ENCODE measurements around the gene DGCR8. TPM values are rescaled to one million over a fixed set of nuclear protein-coding genes. Genes with fewer than 3 reads are reported as not detected.

The DGCR8 gene
- total RNA-seq, 1 donor from 2014 or later, result 81.0 TPM

GRCh38 chr22:20056161-20056560 lies 23.9 kb upstream of the DGCR8 start:
- intact Hi-C loops (cut with micrococcal nuclease), result no loop called here
- Mint-ChIP-seq H3K27me3 (ENCODE audit: insufficient read depth) (no peaks in the 10 kb centered on the region), H3K4me1 (ENCODE audit: low read depth) (peaks cover 12% of the 10 kb centered on the region)

GRCh38 chr22:20056696-20057386 lies 23.2 kb upstream of the DGCR8 start:
- no peaks in the 10 kb centered on the region for H3K9me3 Mint-ChIP-seq
- peaks cover 12% of the 10 kb centered on the region for H3K4me1 Mint-ChIP-seq (ENCODE audit: low read depth)
- H3K27ac Mint-ChIP-seq, result no peak overlapping the region
- intact Hi-C loops (cut with micrococcal nuclease), result no loop called here
- no peaks in the 10 kb centered on the region for H3K27me3 Mint-ChIP-seq (ENCODE audit: insufficient read depth)
- no peak overlapping the region for H3K4me3 Mint-ChIP-seq
- H3K36me3 Mint-ChIP-seq (ENCODE audit: low read depth), result peaks cover 17% of the 10 kb centered on the region
- no peak for DNase-seq (ENCODE audit: low spot score)

More at GRCh38 chr22:20056161-20056560, 23.9 kb upstream of the DGCR8 start:
- no peaks in the 10 kb centered on the region for H3K9me3 Mint-ChIP-seq
- DNase-seq (ENCODE audit: low spot score), result no peak
- no peak overlapping the region for H3K4me3 Mint-ChIP-seq
- H3K36me3 Mint-ChIP-seq (ENCODE audit: low read depth), result peaks cover 17% of the 10 kb centered on the region
- no peak overlapping the region for H3K27ac Mint-ChIP-seq

- no peaks in the 10 kb centered on the region for H3K9me3 Mint-ChIP-seq
- H3K4me1 Mint-ChIP-seq (ENCODE audit: low read depth), result peaks cover 12% of the 10 kb centered on the region
- DNase-seq (ENCODE audit: low spot score), result no peak
- intact Hi-C loops (cut with micrococcal nuclease), result no loop called here
- no peak overlapping the region for H3K27ac Mint-ChIP-seq
- no peak overlapping the region for H3K4me3 Mint-ChIP-seq
- H3K36me3 Mint-ChIP-seq (ENCODE audit: low read depth), result peaks cover 14% of the 10 kb centered on the region
- H3K27me3 Mint-ChIP-seq (ENCODE audit: insufficient read depth), result no peaks in the 10 kb centered on the region
These were observed 22.3 kb upstream of the DGCR8 start for GRCh38 chr22:20057596-20058268.

GRCh38 chr22:20058989-20059770 lies 20.9 kb upstream of the DGCR8 start:
- Mint-ChIP-seq H3K27me3 (ENCODE audit: insufficient read depth) (no peaks in the 10 kb centered on the region), H3K27ac (no peak overlapping the region), H3K4me3 (no peak overlapping the region), H3K36me3 (ENCODE audit: low read depth) (peaks cover 15% of the 10 kb centered on the region), H3K9me3 (no peaks in the 10 kb centered on the region), H3K4me1 (ENCODE audit: low read depth) (peaks cover 12% of the 10 kb centered on the region)
- DNase-seq (ENCODE audit: low spot score), result no peak
- intact Hi-C loops (cut with micrococcal nuclease), result no loop called here

- H3K27me3 Mint-ChIP-seq (ENCODE audit: insufficient read depth), result no peaks in the 10 kb centered on the region
- H3K9me3 Mint-ChIP-seq, result no peaks in the 10 kb centered on the region
- peaks cover 12% of the 10 kb centered on the region for H3K4me1 Mint-ChIP-seq (ENCODE audit: low read depth)
- H3K4me3 Mint-ChIP-seq, result no peak overlapping the region
- H3K27ac Mint-ChIP-seq, result no peak overlapping the region
- intact Hi-C loops (cut with micrococcal nuclease), result no loop called here
- no peak for DNase-seq (ENCODE audit: low spot score)
- peaks cover 11% of the 10 kb centered on the region for H3K36me3 Mint-ChIP-seq (ENCODE audit: low read depth)
These were observed 19.2 kb upstream of the DGCR8 start for GRCh38 chr22:20060700-20061480.

GRCh38 chr22:20061481-20061861 lies 18.6 kb upstream of the DGCR8 start:
- H3K27me3 Mint-ChIP-seq (ENCODE audit: insufficient read depth), result no peaks in the 10 kb centered on the region
- H3K36me3 Mint-ChIP-seq (ENCODE audit: low read depth), result peaks cover 11% of the 10 kb centered on the region
- peaks cover 12% of the 10 kb centered on the region for H3K4me1 Mint-ChIP-seq (ENCODE audit: low read depth)
- no peak overlapping the region for H3K4me3 Mint-ChIP-seq
- no peak for DNase-seq (ENCODE audit: low spot score)
- intact Hi-C loops (cut with micrococcal nuclease), result no loop called here
- no peaks in the 10 kb centered on the region for H3K9me3 Mint-ChIP-seq
- no peak overlapping the region for H3K27ac Mint-ChIP-seq

GRCh38 chr22:20062043-20062765 lies 17.8 kb upstream of the DGCR8 start:
- Mint-ChIP-seq H3K9me3 (no peaks in the 10 kb centered on the region), H3K36me3 (ENCODE audit: low read depth) (peaks cover 11% of the 10 kb centered on the region), H3K27me3 (ENCODE audit: insufficient read depth) (no peaks in the 10 kb centered on the region), H3K4me3 (no peak overlapping the region), H3K27ac (no peak overlapping the region), H3K4me1 (ENCODE audit: low read depth) (peaks cover 12% of the 10 kb centered on the region)
- DNase-seq (ENCODE audit: low spot score), result no peak
- intact Hi-C loops (cut with micrococcal nuclease), result no loop called here

GRCh38 chr22:20062766-20063083 lies 17.3 kb upstream of the DGCR8 start:
- no peaks in the 10 kb centered on the region for H3K9me3 Mint-ChIP-seq
- intact Hi-C loops (cut with micrococcal nuclease), result no loop called here
- peaks cover 12% of the 10 kb centered on the region for H3K4me1 Mint-ChIP-seq (ENCODE audit: low read depth)
- H3K4me3 Mint-ChIP-seq, result no peak overlapping the region
- peaks cover 11% of the 10 kb centered on the region for H3K36me3 Mint-ChIP-seq (ENCODE audit: low read depth)
- H3K27me3 Mint-ChIP-seq (ENCODE audit: insufficient read depth), result no peaks in the 10 kb centered on the region
- H3K27ac Mint-ChIP-seq, result no peak overlapping the region
- no peak for DNase-seq (ENCODE audit: low spot score)

GRCh38 chr22:20063271-20064139 lies 16.5 kb upstream of the DGCR8 start:
- H3K4me1 Mint-ChIP-seq (ENCODE audit: low read depth), result peaks cover 12% of the 10 kb centered on the region
- H3K9me3 Mint-ChIP-seq, result no peaks in the 10 kb centered on the region
- DNase-seq (ENCODE audit: low spot score), result no peak
- no peaks in the 10 kb centered on the region for H3K27me3 Mint-ChIP-seq (ENCODE audit: insufficient read depth)
- intact Hi-C loops (cut with micrococcal nuclease), result no loop called here
- H3K36me3 Mint-ChIP-seq (ENCODE audit: low read depth), result peaks cover 10% of the 10 kb centered on the region
- H3K4me3 Mint-ChIP-seq, result no peak overlapping the region
- no peak overlapping the region for H3K27ac Mint-ChIP-seq

- H3K4me3 Mint-ChIP-seq, result no peak overlapping the region
- no peaks in the 10 kb centered on the region for H3K9me3 Mint-ChIP-seq
- H3K4me1 Mint-ChIP-seq (ENCODE audit: low read depth), result peaks cover 7% of the 10 kb centered on the region
- H3K27ac Mint-ChIP-seq, result no peak overlapping the region
- intact Hi-C loops (cut with micrococcal nuclease), result no loop called here
- H3K27me3 Mint-ChIP-seq (ENCODE audit: insufficient read depth), result no peaks in the 10 kb centered on the region
- H3K36me3 Mint-ChIP-seq (ENCODE audit: low read depth), result peaks cover 5% of the 10 kb centered on the region
- DNase-seq (ENCODE audit: low spot score), result no peak
These were observed 15.9 kb upstream of the DGCR8 start for GRCh38 chr22:20064140-20064480.

GRCh38 chr22:20064545-20065262 lies 15.3 kb upstream of the DGCR8 start:
- Mint-ChIP-seq H3K4me1 (ENCODE audit: low read depth) (peaks cover under 1% of the 10 kb centered on the region), H3K9me3 (no peaks in the 10 kb centered on the region), H3K27me3 (ENCODE audit: insufficient read depth) (no peaks in the 10 kb centered on the region), H3K36me3 (ENCODE audit: low read depth) (peaks cover 5% of the 10 kb centered on the region), H3K4me3 (no peak overlapping the region), H3K27ac (no peak overlapping the region)
- no peak for DNase-seq (ENCODE audit: low spot score)
- intact Hi-C loops (cut with micrococcal nuclease), result no loop called here

Measured in activated T-helper 1 cell treated with anti-CD3 and anti-CD28 coated beads, Interleukin-12 subunit alpha, Interleukin-12 subunit beta, Interleukin-2, Interleukin-4 antibody, amounts not matched to agents 30 ng/mL and 10 ng/mL and 1 ng/mL, durations not matched to agents 14 hours and 24 hours and 36 hours (primary cell).